H1 (cell line): ENCODE results near the gene CLDN8.
A peak's percentile ranks its signal among the peaks of the same experiment; 100 is the strongest.

Source experiments
- ASH2L ChIP-seq: fragments of 200-600, 300-600 bp; sonication (generic); IDR thresholded peaks from one replicate; pipeline ENCODE4 v1.7.1; 2017; ENCODE audit warnings: low read length
- CTCF ChIP-seq, 3 experiments: IDR thresholded peaks; 1 replicate in 2 of 3; 2 replicates in 1 of 3; pipeline versions ENCODE4 v1.5.1 to v1.6.1; 2011; ENCODE audit warnings: low read length in 3 of 3, mild to moderate bottlenecking in 3 of 3, inconsistent platforms in 2 of 3, low read depth in 1 of 3, moderate library complexity in 1 of 3; ENCODE audit not compliant: insufficient read depth in 1 of 3; ENCODE audit errors: control extremely low read depth in 1 of 3
- JUND ChIP-seq: IDR thresholded peaks from 2 replicates; pipeline ENCODE4 v1.6.1; 2011; ENCODE audit warnings: mild to moderate bottlenecking, improper control_type of control experiment, low read length
- POLR2AphosphoS5 ChIP-seq: IDR thresholded peaks from 2 replicates; pipeline ENCODE4 v1.6.1; 2011; ENCODE audit warnings: low read depth, low read length

GRCh38 chr21:30248844-30249243, 32.9 kb upstream of the CLDN8 start:
- TF ChIP-seq ASH2L = no peak
- no peak for TF ChIP-seq JUND
- TF ChIP-seq CTCF (IDR thresholded peaks at IDR 0.05; ENCODE audit: control extremely low read depth in 1 of 3, insufficient read depth in 1 of 3, low read depth in 1 of 3, low read length in 3 of 3) = peak in 2 of 3 experiments; percentile 23 to 42; a peak in 2 of 4 replicates
- TF ChIP-seq POLR2AphosphoS5 = no peak
